Fibroblast of pulmonary artery (primary cell): ENCODE data around the gene LRRC4C.

Experiments used
- DNase-seq: peaks from one replicate; pipeline ENCODE4 v3.0.0-alpha.2; 2010; ENCODE audit warnings: low read depth
- H3K4me3 ChIP-seq: replicated peaks from 2 replicates; pipeline ENCODE4 v1.5.1; 2011; ENCODE audit warnings: low read depth, mild to moderate bottlenecking, control low read depth, low read length, moderate library complexity
- TF ChIP-seq, protein P1 (sequence below): IDR thresholded peaks from 2 replicates; pipeline ENCODE4 v1.5.1; 2011; ENCODE audit warnings: mild to moderate bottlenecking, control low read depth, low read length, inconsistent platforms; ENCODE audit errors: missing control alignments

LRRC4C gene

GRCh38 chr11:40506226-40506625 lies 953.2 kb downstream of the LRRC4C start:
- TF ChIP-seq, protein P1, sequence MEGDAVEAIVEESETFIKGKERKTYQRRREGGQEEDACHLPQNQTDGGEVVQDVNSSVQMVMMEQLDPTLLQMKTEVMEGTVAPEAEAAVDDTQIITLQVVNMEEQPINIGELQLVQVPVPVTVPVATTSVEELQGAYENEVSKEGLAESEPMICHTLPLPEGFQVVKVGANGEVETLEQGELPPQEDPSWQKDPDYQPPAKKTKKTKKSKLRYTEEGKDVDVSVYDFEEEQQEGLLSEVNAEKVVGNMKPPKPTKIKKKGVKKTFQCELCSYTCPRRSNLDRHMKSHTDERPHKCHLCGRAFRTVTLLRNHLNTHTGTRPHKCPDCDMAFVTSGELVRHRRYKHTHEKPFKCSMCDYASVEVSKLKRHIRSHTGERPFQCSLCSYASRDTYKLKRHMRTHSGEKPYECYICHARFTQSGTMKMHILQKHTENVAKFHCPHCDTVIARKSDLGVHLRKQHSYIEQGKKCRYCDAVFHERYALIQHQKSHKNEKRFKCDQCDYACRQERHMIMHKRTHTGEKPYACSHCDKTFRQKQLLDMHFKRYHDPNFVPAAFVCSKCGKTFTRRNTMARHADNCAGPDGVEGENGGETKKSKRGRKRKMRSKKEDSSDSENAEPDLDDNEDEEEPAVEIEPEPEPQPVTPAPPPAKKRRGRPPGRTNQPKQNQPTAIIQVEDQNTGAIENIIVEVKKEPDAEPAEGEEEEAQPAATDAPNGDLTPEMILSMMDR = no peak
- DNase-seq = no peak
- H3K4me3 ChIP-seq = no peak overlapping the region

- TF ChIP-seq, protein P1 = no peak
- H3K4me3 ChIP-seq = no peak overlapping the region
- no peak for DNase-seq
Measured at GRCh38 chr11:40491341-40491740, 968.1 kb downstream of the LRRC4C start.

DNA sequence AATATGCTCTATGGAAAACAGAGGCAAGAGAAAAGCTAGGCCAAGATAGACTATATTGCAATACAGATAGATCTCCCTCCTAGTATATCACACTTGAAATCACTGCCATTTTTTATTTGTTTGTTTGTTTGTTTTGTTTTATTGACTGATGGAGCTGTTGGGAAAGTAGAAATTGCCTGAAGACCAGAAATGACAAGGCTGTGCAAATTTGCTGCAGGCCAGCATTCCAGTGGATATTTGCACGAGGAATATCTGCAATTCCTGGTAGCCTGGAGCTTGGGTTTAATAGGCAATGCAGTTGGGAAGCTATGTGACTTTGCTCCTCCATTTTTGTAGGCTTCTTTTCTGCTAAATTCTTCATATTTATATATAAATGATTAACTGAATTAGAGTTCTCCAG lies 991.7 kb downstream of the LRRC4C start:
- TF ChIP-seq, protein P1 = no peak
- no peak for DNase-seq
- no peak overlapping the region for H3K4me3 ChIP-seq

- DNase-seq = no peak
- no peak overlapping the region for H3K4me3 ChIP-seq
- TF ChIP-seq, protein P1 = no peak
Measured at GRCh38 chr11:40445391-40445790, 1014.1 kb downstream of the LRRC4C start.

DNA sequence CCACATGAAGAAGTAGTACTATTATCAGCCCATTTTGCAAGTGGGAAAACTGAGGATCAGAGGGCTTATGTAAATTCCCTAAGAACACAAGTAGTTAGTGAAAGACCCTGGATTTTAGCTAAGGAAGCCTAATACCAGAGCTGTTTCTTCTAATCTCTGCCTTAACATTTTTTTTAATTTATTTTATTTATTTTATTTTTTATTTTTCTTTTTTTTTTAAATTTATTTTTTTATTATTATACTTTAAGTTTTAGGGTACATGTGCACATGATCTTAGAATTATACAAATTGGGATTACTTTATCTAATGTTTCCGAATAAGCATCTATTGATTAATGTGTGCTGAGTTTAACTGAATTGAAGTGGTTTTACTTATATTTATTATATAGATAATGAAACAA lies 1015.3 kb downstream of the LRRC4C start:
- TF ChIP-seq, protein P1 = no peak
- H3K4me3 ChIP-seq = no peak overlapping the region
- no peak for DNase-seq

GRCh38 chr11:40435344-40435743 lies 1024.1 kb downstream of the LRRC4C start:
- DNase-seq = no peak
- no peak overlapping the region for H3K4me3 ChIP-seq
- TF ChIP-seq, protein P1 = no peak

GRCh38 chr11:40434926-40435325 lies 1024.5 kb downstream of the LRRC4C start:
- H3K4me3 ChIP-seq = no peak overlapping the region
- DNase-seq = no peak
- TF ChIP-seq, protein P1 = no peak
